Muscle of leg (tissue), 11 donors: ENCODE results near the gene PDK4. TPM values are rescaled to one million over a fixed set of nuclear protein-coding genes. Genes with fewer than 3 reads are reported as not detected.

ENCODE experiments used
- DNase-seq: peaks from one replicate; pipeline ENCODE4 v3.0.0; 2013
- H3K27ac ChIP-seq: one replicate; pipeline ENCODE4 v1.5.1; 2013; ENCODE audit warnings: mild to moderate bottlenecking, low read length, control low read depth
- H3K27me3 ChIP-seq: one replicate; pipeline ENCODE4 v1.6.1; 2013; ENCODE audit warnings: low read length; ENCODE audit not compliant: control insufficient read depth, insufficient read depth
- H3K36me3 ChIP-seq: one replicate; pipeline ENCODE4 v1.6.1; 2013; ENCODE audit warnings: low read length; ENCODE audit not compliant: control insufficient read depth, insufficient read depth
- H3K4me1 ChIP-seq: one replicate; pipeline ENCODE4 v1.6.1; 2013; ENCODE audit warnings: low read length; ENCODE audit not compliant: control insufficient read depth, insufficient read depth
- H3K4me3 ChIP-seq: one replicate; pipeline ENCODE4 v1.5.1; 2013; ENCODE audit warnings: low read length, control low read depth
- H3K9me3 ChIP-seq: replicated peaks from 2 replicates; pipeline ENCODE4 v1.6.1; 2013; ENCODE audit warnings: low read depth, low read length; ENCODE audit not compliant: control insufficient read depth
- WGBS: methylation state at CpG from one replicate; pipeline ENCODE4 v1.1.5; 2013; ENCODE audit warnings: missing lambda C conversion rate; ENCODE audit not compliant: insufficient coverage; 5-methylcytosine and 5-hydroxymethylcytosine counted together
- polyA plus RNA-seq, 8 donors: library from polyadenylated mRNA; unstranded; fragments of 120-200 nt; gene quantifications; one replicate each; pipeline versions ENCODE4 v1.2.1 to v1.2.3, GENCODE V29; 2013; ENCODE audit warnings: inconsistent platforms in 1 of 8, low replicate concordance in 1 of 8; ENCODE audit not compliant: insufficient read length in 8 of 8, insufficient read depth in 1 of 8
- total RNA-seq: library from RNA; stranded (reverse); fragments of 120-200 nt; gene quantifications from one replicate; pipeline ENCODE4 v1.2.4, GENCODE V29; 2013

The PDK4 gene
- total and polyA plus RNA-seq, 9 donors = 11.2 to 17.8 (median 13.9) TPM

DNA sequence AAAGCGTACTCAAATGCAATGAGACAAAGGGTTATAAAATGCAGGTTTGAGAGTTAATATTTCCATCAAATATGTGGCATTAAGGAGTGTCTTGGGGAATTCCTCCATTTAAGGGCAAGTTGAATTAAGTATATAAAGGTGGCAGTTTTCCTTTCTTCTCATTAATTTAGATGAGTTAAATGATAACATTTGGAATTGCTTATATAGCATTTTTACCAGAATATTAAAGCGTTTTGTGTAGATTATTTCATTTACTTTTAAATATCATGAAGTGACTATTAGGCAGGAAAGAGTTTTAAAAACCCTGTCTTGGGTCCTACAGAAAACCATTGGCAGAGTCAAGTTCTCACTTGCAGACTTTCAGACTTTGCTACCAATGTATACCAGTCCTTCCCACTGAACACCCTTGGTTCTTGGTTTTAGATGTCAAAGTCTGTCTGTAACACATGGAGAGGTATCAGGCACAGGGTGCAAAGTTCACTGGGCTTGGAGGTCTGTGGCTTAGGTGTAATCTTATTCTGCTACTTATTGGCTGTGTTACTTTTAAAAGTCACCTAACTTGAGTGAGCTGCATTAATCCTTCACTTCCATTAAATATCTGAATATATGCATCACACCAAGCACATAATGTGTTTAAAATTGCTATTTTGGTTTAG lies 59.5 kb downstream of the PDK4 start:
- Histone ChIP-seq H3K4me3 (no peak overlapping the region), H3K27me3 (no peaks in the 10 kb centered on the region), H3K36me3 (no peaks in the 10 kb centered on the region), H3K9me3 (no peaks in the 10 kb centered on the region), H3K4me1 (no peaks in the 10 kb centered on the region), H3K27ac (no peak overlapping the region)
- no peak for DNase-seq
- WGBS = no CpG with 5 or more reads among the region's 2 CpGs

DNA sequence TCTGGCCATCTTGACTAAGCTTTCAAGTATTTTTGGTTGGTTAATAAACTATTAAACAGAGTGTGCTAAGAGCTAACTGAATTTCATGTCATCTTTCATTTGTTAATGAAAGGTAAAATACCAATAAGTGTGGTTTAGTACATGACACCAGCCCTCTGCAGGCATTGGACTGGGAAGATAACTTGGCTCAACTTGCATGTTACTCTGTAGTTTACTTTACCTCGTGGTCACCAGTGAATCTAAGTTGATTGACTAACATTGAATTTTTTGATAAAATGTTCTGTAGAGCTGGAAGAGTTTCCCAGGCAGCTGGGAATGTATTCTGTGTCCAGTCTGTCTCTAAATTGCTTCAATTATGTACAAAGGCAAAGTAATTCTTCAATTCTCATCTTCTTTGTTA lies 60.7 kb downstream of the PDK4 start:
- H3K36me3 ChIP-seq = no peaks in the 10 kb centered on the region
- no peak for DNase-seq
- H3K27me3 ChIP-seq = no peaks in the 10 kb centered on the region
- no peak overlapping the region for H3K27ac ChIP-seq
- WGBS = no CpG with 5 or more reads among the region's 1 CpG
- H3K4me1 ChIP-seq = no peaks in the 10 kb centered on the region
- no peaks in the 10 kb centered on the region for H3K9me3 ChIP-seq
- no peak overlapping the region for H3K4me3 ChIP-seq

DNA sequence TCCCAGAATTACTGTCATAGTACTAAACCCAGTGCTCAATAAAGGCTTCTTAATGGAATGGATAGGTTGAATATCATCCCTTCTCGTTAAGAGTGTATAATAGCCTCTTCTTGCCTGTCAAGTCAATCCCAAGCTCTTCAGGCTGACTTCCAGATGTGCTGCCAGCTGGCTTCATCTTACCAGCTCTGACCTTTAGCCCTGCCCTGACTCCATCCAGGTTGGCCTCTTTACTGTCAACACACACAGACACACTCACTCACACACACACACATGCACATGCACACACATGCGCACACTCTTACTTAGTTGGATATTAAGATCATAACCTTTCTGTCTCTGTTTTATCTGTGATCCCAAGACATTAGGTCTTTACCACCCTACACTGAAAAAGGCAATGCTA lies 61.5 kb downstream of the PDK4 start:
- Histone ChIP-seq H3K9me3 (no peaks in the 10 kb centered on the region), H3K4me1 (no peaks in the 10 kb centered on the region), H3K36me3 (no peaks in the 10 kb centered on the region), H3K27me3 (no peaks in the 10 kb centered on the region), H3K27ac (no peak overlapping the region), H3K4me3 (no peak overlapping the region)
- DNase-seq = no peak
- WGBS = 100% methylated on average over 1 of the region's 2 CpGs

Other genes with a start within 250 kb of the PDK4 start
- 5.0 TPM for gene PON3, start 200.1 kb downstream of the PDK4 start, total RNA-seq
- 1 to 10 TPM; 3.4 to 6.5 (median 5.2) TPM for gene PON3, start 200.1 kb downstream of the PDK4 start, polyA plus RNA-seq
- gene PON2, start 161.5 kb downstream of the PDK4 start, total RNA-seq = 71.6 TPM
- gene PON2, start 161.5 kb downstream of the PDK4 start, polyA plus RNA-seq = 100 to 1,000 TPM in 4 of 8 donors, 10 to 100 TPM in 4; 66.7 to 153 (median 94.4) TPM
- gene ASB4, start 110.6 kb downstream of the PDK4 start, total RNA-seq = 32.5 TPM
- gene ASB4, start 110.6 kb downstream of the PDK4 start, polyA plus RNA-seq = 10 to 100 TPM; 18.6 to 50.5 (median 29.2) TPM
- 0.53 TPM for gene DYNC1I1, start 176.0 kb upstream of the PDK4 start, total RNA-seq
- gene DYNC1I1, start 176.0 kb upstream of the PDK4 start, polyA plus RNA-seq = 1 to 10 TPM in 5 of 8 donors, under 1 TPM in 3; 0.39 to 1.3 (median 1.1) TPM